ENCODE measurements around the gene RAP1GDS1. TPM values are rescaled to one million over a fixed set of nuclear protein-coding genes. Genes with fewer than 3 reads are reported as not detected.

The RAP1GDS1 gene
- total and polyA plus RNA-seq, 2 of the 4 experiments (the other 2 are of a cell fraction): 29.0 to 85.1 TPM

DNA sequence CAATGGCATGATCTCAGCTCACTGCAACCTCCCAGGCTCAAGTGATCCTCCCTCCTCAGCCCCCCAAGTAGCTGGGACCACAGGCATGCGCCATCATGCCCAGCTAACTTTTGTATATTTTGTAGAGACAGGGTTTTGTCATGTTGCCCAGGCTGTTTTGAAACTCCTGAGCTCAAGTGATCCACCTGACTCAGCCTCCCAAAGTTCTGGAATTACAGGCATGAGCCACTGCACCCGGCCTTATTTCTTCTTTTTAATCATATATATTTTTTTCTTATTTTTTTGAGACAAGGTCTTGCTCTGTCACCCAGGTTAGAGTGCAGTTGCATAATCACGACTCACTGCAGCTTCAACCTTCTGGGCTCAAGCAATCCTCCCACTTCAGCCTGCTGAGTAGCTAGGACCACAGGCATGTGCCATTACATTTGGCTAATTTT lies 213.2 kb downstream of the RAP1GDS1 start:
- dilution Hi-C loops (cut with HindIII; ENCODE audit: low sequenced_read_pairs, unreplicated experiment): no loop called here
- no peaks in the 10 kb centered on the region for H3K27me3 ChIP-seq (ENCODE audit: control insufficient read depth, insufficient read depth, low read length)
- no peak overlapping the region for H3K56ac ChIP-seq (ENCODE audit: extremely low read depth, insufficient read depth, low read length)
- no peak overlapping the region for H4K91ac ChIP-seq (ENCODE audit: insufficient read depth, low read depth, low read length)
- H2AK5ac ChIP-seq (ENCODE audit: low read depth, low read length): no peak overlapping the region; the same call in 1 of the 2 replicates
- DNase-seq: peak; percentile 85
- peak overlapping the region; percentile 41; the same call in 1 of the 3 replicates for H2BK15ac ChIP-seq (ENCODE audit: low read depth, low read length)
- H3K9me3 ChIP-seq (ENCODE audit: control insufficient read depth, insufficient read depth, low read length): no peaks in the 10 kb centered on the region
- no peak overlapping the region for H3K9ac ChIP-seq (ENCODE audit: low read depth, low read length)
- H3K18ac ChIP-seq (ENCODE audit: low read depth, low read length): peak overlapping the region; percentile 19; the same call in 1 of the 2 replicates
- H3K4me1 ChIP-seq (ENCODE audit: control insufficient read depth, insufficient read depth, low read length): peaks cover 6% of the 10 kb centered on the region
- no peak overlapping the region; the same call in 1 of the 2 replicates for H2BK120ac ChIP-seq (ENCODE audit: low read depth, low read length)
- intact Hi-C loops (cut with micrococcal nuclease): no loop called here
- in situ Hi-C loops (cut with MboI; ENCODE audit: low sequenced_read_pairs): loop anchor here (25.0 kb wide), 2 partner anchors 413 to 588 kb away; no protein-coding TSS in a partner anchor
- H3K14ac ChIP-seq (replicated peaks; ENCODE audit: low read depth, low read length): peak overlapping the region; percentile 8; the same call in 1 of the 2 replicates
- POLR2A ChIA-PET (ENCODE audit: unreplicated experiment): no interaction called here
- peak overlapping the region; percentile 66 for H2BK5ac ChIP-seq (ENCODE audit: low read depth, low read length, poor library complexity, severe bottlenecking)
- peaks cover 38% of the 10 kb centered on the region for H3K36me3 ChIP-seq (ENCODE audit: control insufficient read depth, insufficient read depth, low read length)
- no peak overlapping the region for H2AK9ac ChIP-seq (replicated peaks; ENCODE audit: low read depth, low read length, poor library complexity)
- peak overlapping the region; percentile 70; the same call in 1 of the 2 replicates for H3K27ac ChIP-seq (ENCODE audit: insufficient read depth, low read length)
- H2BK20ac ChIP-seq (ENCODE audit: low read depth, low read length): peak overlapping the region; percentile 57; the same call in 1 of the 2 replicates
- CTCF ChIA-PET: no interaction called here
- no peak overlapping the region for H3K4me2 ChIP-seq (ENCODE audit: low read depth, low read length)
- no peak overlapping the region for H3K4me3 ChIP-seq (ENCODE audit: insufficient read depth, low read depth, low read length)
- H3K4ac ChIP-seq (ENCODE audit: low read depth, low read length): peak overlapping the region; percentile 81
- H3K23ac ChIP-seq (ENCODE audit: low read depth, low read length): no peak overlapping the region
- no TSS peak for BruUV-seq (replicated peaks)
- TF ChIP-seq MAZ (IDR thresholded peaks at IDR 0.05; ENCODE audit: borderline replicate concordance, low read depth, low read length) (peak; percentile 36; the same call in 1 of the 2 replicates), MAFK (IDR thresholded peaks at IDR 0.05; ENCODE audit: low read depth, low read length) (no peak), CEBPB (IDR thresholded peaks at IDR 0.05; ENCODE audit: low read depth, low read length) (peak; percentile 89), BHLHE40 (IDR thresholded peaks at IDR 0.05; ENCODE audit: low read depth, low read length) (peak; percentile 35; the same call in 1 of the 2 replicates), FOS (IDR thresholded peaks at IDR 0.05; ENCODE audit: low read depth, low read length) (peak; percentile 15; the same call in 1 of the 2 replicates)
- peaks cover 21% of the 10 kb centered on the region for H3K9me1 ChIP-seq (ENCODE audit: insufficient read depth, low read length)
- no peaks in the 10 kb centered on the region for H4K20me1 ChIP-seq (ENCODE audit: insufficient read depth, low read length)
- H3K79me1 ChIP-seq (ENCODE audit: low read depth in 1 of 2, low read length in 2 of 2): peaks cover 15 to 38% of the 10 kb centered on the region in 2 experiments
- H4K8ac ChIP-seq (ENCODE audit: low read depth in 2 of 2, low read length in 2 of 2): no peak overlapping the region
- ATAC-seq (ENCODE audit: low read depth): peak; percentile 85
- no CpG with 5 or more reads among the region's 3 CpGs for WGBS, 2 experiments (ENCODE audit: extremely low coverage in 2 of 2, insufficient read length in 1 of 2)
- H2AFZ ChIP-seq (replicated peaks; ENCODE audit: low read length, poor library complexity): no peak overlapping the region
- no peak overlapping the region for H4K5ac ChIP-seq (ENCODE audit: low read depth, low read length)

Measured in IMR-90 (cell line).